Measurements from ENCODE around the gene KLHDC7A. TPM values are rescaled to one million over a fixed set of nuclear protein-coding genes. Genes with fewer than 3 reads are reported as not detected.
A peak's percentile ranks its signal among the peaks of the same experiment; 100 is the strongest.

Gene KLHDC7A
- total RNA-seq (2.3 and 2.4 TPM in 2 replicates), polyA plus RNA-seq (0.56 and 2.2 TPM in 2 replicates)

GRCh38 chr1:18480315-18481189 lies at the start of gene KLHDC7A:
KLHDC7A (plus strand) TSS chr1:18480930; CDS start chr1:18480982, 52 bp downstream.
- no peaks in the 10 kb centered on the region for H4K20me1 ChIP-seq (ENCODE audit: insufficient read depth, poor library complexity, severe bottlenecking)
- H3K4me1 ChIP-seq (ENCODE audit: insufficient read depth): peaks cover 25% of the 10 kb centered on the region
- no peak within 1 kb of the TSS for H2AFZ ChIP-seq
- H3K27ac ChIP-seq: peak within 1 kb of the TSS; percentile 69
- H3K9me3 ChIP-seq (ENCODE audit: low read depth): no peaks in the 10 kb centered on the region
- peak within 1 kb of the TSS; percentile 36 for H3K4me2 ChIP-seq
- TF ChIP-seq EZH2 (IDR thresholded peaks at IDR 0.05; ENCODE audit: borderline replicate concordance) (no peak), EZH2phosphoT487 (IDR thresholded peaks at IDR 0.05; ENCODE audit: low read depth, severe bottlenecking, unreplicated experiment) (no peak), CTCF (IDR thresholded peaks at IDR 0.05; ENCODE audit: poor library complexity) (no peak)
- H3K36me3 ChIP-seq (replicated peaks; ENCODE audit: insufficient read depth, low read depth): no peaks in the 10 kb centered on the region
- 30% methylated on average over 13 of the region's 13 CpGs for WGBS (ENCODE audit: low lambda C conversion rate, missing lambda C conversion rate)
- no peaks in the 10 kb centered on the region for H3K79me2 ChIP-seq
- no peaks in the 10 kb centered on the region for H3K27me3 ChIP-seq
- no peaks in the 10 kb centered on the region for H3K9me2 ChIP-seq (replicated peaks; ENCODE audit: insufficient read depth)
- no peak within 1 kb of the TSS for H3K4me3 ChIP-seq
- DNase-seq (ENCODE audit: low spot score): peak; percentile 84

GRCh38 chr1:18434041-18434440 lies 46.7 kb upstream of the KLHDC7A start:
- H3K9me3 ChIP-seq (ENCODE audit: low read depth): no peaks in the 10 kb centered on the region
- H2AFZ ChIP-seq: no peak overlapping the region
- H3K27me3 ChIP-seq: no peaks in the 10 kb centered on the region
- 67% methylated on average over 3 of the region's 3 CpGs for WGBS (ENCODE audit: low lambda C conversion rate, missing lambda C conversion rate)
- H3K27ac ChIP-seq: no peak overlapping the region
- no peaks in the 10 kb centered on the region for H3K36me3 ChIP-seq (replicated peaks; ENCODE audit: insufficient read depth, low read depth)
- H3K4me1 ChIP-seq (ENCODE audit: insufficient read depth): no peaks in the 10 kb centered on the region
- no peaks in the 10 kb centered on the region for H3K79me2 ChIP-seq
- no peaks in the 10 kb centered on the region for H4K20me1 ChIP-seq (ENCODE audit: insufficient read depth, poor library complexity, severe bottlenecking)
- no peak for TF ChIP-seq EZH2phosphoT487 (IDR thresholded peaks at IDR 0.05; ENCODE audit: low read depth, severe bottlenecking, unreplicated experiment)
- no peak for TF ChIP-seq EZH2 (IDR thresholded peaks at IDR 0.05; ENCODE audit: borderline replicate concordance)
- TF ChIP-seq CTCF (IDR thresholded peaks at IDR 0.05; ENCODE audit: poor library complexity): no peak
- no peaks in the 10 kb centered on the region for H3K9me2 ChIP-seq (replicated peaks; ENCODE audit: insufficient read depth)
- no peak overlapping the region for H3K4me2 ChIP-seq
- no peak overlapping the region for H3K4me3 ChIP-seq
- no peak for DNase-seq (ENCODE audit: low spot score)

GRCh38 chr1:18440385-18441226 lies 40.1 kb upstream of the KLHDC7A start:
- Histone ChIP-seq H3K9me2 (replicated peaks; ENCODE audit: insufficient read depth) (no peaks in the 10 kb centered on the region), H3K4me3 (no peak overlapping the region), H2AFZ (no peak overlapping the region), H3K79me2 (no peaks in the 10 kb centered on the region), H3K27me3 (no peaks in the 10 kb centered on the region), H3K4me2 (no peak overlapping the region), H3K27ac (no peak overlapping the region), H4K20me1 (ENCODE audit: insufficient read depth, poor library complexity, severe bottlenecking) (no peaks in the 10 kb centered on the region), H3K36me3 (replicated peaks; ENCODE audit: insufficient read depth, low read depth) (no peaks in the 10 kb centered on the region), H3K4me1 (ENCODE audit: insufficient read depth) (no peaks in the 10 kb centered on the region), H3K9me3 (ENCODE audit: low read depth) (no peaks in the 10 kb centered on the region)
- TF ChIP-seq EZH2phosphoT487 (IDR thresholded peaks at IDR 0.05; ENCODE audit: low read depth, severe bottlenecking, unreplicated experiment): no peak
- no peak for TF ChIP-seq EZH2 (IDR thresholded peaks at IDR 0.05; ENCODE audit: borderline replicate concordance)
- TF ChIP-seq CTCF (IDR thresholded peaks at IDR 0.05; ENCODE audit: poor library complexity): no peak
- no peak for DNase-seq (ENCODE audit: low spot score)
- WGBS (ENCODE audit: low lambda C conversion rate, missing lambda C conversion rate): 54% methylated on average over 5 of the region's 5 CpGs

All from hepatocyte (in vitro differentiated cells).